ENCODE data around the gene MMEL1.
"Not testable (repeated sequence)": the region's sequence is repeated elsewhere in the genome, so short reads cannot be mapped to it uniquely, and the experiment has no call there.

MMEL1 gene

DNA sequence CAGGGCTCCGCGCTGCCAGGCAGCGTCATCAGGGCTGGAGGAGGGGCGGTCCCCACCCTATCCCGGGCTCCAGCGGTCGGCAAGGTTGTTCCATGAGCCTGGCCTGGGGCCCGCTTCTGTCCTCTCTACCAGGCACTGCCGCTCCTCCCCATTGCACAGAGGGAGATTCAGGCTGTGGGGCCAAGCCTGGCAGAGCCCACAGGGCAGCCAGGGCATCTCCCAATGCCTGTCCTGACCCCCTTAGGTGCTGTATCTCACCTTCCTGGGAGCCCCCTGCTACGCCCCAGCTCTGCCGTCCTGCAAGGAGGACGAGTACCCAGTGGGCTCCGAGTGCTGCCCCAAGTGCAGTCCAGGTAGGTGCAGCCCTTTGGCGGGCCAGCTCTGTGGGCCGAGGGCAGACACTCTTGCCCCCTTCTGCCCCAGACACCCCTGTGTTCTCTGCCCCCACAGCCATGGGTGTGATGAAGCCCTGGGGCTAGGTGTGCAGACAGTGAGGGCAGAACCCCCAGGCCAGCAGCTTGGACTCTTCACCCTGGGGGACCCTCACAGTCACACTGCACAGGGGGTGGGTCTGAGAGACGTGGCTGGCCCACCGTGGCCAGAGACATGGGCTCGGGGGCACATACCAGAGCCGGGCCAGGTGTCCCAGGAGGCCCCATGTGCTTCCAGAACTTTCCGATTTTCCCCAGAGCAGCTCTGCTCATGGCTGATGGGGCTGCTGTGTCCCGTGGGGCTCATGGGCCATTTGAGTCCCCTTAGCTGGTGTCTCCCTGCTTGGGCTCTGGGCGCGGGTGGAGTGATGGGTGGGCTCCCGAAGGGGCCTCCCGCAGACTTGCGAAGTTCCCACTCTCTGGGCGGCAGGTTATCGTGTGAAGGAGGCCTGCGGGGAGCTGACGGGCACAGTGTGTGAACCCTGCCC is 75.1 kb downstream of the MMEL1 start:
- DNase-seq (ENCODE audit: low read depth) = no peak

DNA sequence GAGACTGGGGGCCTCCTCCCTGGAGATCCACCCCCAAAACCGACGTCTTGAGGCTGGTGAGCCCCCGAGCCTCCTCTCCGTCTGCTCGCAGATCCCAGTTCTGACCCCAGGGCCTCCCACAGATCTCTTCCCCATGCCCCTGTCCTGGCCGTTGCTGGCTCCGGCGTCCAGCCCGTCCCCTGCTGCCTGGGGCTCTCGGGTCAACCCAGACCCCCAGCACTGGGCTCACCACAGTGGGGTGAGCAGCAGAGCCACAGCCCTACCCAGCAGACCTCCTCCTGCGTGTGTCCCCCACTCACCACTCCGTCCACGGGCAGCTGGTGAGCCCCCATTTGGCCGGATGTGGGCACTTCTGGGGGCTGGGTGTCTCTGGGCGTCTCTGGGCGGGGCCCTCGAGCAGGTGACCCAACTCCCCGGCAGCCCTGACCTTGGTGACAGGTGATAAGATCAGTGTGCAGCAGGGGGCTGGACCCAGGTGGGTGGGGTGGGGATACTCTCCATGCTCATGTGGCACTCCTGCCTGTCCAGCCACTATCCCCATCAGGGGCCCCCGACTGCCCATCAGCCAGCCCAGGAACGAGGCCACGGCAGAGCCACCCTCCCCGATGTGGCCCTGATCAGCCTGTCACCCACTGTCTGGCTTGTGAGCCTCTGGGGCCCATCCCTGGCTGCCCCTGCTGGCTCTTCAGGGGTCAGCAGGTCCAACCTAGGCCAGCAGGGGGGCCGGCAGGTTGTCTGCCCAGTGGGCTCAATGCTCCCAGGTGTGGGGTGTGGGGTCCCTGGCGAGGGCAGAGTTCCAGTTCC is 75.9 kb downstream of the MMEL1 start:
- DNase-seq (ENCODE audit: low read depth) = no peak

DNA sequence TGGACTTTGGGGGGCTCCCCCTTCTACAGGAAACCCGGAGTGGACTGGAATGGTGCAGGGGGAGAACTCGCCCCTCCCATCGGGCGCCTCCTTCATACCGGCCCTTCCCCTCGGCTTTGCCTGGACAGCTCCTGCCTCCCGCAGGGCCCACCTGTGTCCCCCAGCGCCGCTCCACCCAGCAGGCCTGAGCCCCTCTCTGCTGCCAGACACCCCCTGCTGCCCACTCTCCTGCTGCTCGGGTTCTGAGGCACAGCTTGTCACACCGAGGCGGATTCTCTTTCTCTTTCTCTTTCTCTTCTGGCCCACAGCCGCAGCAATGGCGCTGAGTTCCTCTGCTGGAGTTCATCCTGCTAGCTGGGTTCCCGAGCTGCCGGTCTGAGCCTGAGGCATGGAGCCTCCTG is 76.5 kb downstream of the MMEL1 start, which contains the start of gene TNFRSF14:
Gene TNFRSF14 (plus strand): TSS at position 95 of the 401 bp plus-strand sequence. CDS start 294 bp downstream, at position 389.
- DNase-seq (ENCODE audit: low read depth) = peak; percentile 34

DNA sequence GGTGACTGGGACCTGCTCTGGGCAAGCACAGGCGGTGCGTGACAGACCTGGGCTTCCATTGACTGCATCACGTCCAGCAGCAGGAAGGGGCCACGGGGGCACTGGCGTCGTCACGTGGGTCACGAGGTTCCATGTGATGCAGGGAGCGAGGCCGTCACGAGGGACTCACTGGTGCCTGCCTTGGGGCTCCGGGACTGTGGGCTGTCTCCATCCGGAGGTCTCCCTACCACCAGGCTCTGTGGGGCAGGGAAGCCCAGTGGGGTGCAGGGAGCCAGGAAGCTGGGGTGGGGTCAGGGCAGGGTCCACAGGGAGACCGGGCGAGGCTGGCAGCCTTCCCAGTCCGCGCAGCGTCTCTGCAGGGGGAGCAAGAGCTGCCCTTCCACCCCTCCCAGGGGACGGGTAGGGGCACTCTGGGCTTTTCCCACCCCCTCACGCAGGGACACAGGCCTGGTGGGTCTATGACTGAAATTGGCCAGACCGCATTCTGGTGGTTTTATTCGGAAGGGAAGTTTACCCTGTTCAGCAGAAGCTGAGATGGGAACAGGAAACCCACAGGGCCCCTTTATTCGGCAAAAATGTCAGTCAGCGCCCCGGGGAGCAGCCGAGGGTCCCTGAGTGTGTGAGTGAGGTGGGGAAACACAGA is 77.1 kb downstream of the MMEL1 start:
- DNase-seq (ENCODE audit: low read depth) = peak; percentile 13

DNA sequence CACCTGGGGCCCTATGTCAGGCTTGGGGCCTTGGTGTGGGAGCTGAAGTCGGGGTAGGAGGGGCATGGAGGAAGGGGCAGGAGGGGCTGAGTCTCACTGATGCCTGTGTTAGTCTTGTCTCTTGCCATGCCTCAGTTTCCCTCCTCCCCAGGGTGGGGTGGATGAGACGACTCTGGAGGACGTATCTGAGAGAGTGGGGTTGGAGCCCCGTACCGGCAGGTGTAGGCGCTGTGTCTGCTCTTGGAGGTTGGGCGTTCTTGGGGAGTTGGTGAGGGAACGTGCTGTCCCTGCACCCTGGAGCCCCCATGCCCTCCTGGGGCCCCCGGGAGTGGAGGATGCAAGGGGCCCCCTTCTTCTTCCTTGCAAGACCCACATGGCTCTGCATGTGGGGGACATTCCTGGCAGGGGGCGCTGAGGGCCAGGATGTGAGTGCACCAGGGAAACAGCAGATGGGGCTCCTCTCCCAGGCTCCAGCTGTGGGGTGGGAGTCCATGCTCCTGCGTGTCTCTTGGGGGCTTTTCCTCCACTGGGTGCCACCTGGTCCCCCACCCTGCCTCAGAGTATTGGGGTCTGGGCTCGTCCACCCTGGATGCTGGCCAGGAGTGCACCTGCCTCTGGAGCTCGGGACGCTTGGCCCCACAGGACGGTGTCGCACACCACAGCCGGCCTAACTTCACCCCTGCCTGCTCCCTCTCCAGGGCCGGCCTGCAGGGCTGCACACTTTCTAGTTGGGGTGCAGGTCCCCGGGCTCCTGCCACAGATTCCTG is 78.0 kb downstream of the MMEL1 start:
- DNase-seq (ENCODE audit: low read depth) = no peak

DNA sequence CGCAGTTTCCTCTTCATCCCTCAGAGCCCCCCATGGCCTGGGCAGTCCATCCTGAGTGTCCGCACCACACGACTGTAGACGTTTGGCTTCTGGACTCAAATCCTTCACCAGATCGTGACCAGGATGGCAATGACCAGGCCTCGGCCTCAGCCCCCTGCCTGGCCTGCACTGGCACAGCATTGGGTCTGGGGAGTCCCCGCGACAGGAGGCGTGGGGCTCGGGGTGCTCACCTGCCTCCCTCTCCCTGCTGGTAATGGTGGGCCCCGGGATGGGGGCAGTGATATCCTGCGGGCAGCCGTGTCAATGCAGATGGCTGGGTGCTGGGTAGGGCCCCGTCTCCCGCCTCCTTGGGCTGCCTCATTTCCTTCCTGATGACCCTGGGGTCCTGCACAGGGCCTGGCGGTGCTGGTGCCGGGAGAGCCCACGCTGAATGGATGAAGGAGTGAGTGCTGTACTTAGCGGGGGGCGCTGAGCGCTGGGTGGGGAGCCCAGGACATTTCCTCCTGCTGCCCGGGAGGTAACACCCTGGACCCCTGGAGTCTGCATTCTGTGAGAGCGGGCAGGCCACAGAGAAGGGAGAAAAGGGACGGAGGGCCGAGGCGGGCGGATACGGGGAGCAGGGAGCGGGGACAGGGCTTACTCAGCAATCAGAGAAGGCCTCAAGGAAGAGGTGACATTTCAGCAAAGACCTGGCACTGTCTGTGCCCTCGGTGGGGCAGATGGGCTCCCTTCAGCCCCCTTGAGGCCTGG is 78.8 kb downstream of the MMEL1 start:
- DNase-seq (ENCODE audit: low read depth) = no peak

DNA sequence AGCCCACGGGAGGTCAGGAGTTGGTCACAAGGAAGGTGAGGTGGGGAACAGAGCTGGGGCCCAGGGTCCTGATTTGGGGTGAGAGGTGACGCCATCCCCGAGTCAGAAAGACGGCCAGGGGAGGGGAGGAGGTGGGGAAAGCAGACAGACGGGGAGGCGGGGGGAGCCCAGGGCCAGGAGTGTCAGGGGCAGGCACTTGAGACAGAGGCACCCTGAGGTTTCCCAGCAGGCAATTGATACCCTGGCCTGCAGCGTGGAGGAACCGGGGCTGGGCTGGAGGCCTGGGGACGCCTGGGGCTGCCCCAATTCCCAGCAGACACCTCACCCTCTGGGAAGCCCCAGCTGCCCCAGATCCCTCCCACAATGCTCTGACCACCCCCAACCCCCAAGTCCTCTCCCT is 79.7 kb downstream of the MMEL1 start:
- DNase-seq (ENCODE audit: low read depth) = not testable (repeated sequence)

DNA sequence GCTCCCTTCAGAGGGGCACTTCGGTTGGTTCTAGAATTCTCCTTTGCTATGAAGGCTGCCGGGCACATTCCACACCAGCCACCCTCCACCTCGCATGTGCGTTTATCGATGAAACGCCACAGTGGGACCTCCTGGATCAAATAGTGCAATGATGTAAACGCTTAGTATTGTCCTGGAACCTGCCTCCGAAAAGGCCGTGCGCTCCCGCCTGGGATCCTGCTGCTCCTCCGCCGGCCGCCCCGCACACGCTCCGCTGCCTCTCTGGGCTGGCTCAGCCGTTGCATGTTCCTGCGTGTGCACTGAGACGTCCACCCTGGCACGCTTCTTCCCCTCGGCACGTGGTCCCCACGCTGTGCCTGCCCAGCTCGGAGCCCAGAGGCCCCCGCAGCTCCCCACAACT is 80.6 kb downstream of the MMEL1 start:
- DNase-seq (ENCODE audit: low read depth) = no peak

DNA sequence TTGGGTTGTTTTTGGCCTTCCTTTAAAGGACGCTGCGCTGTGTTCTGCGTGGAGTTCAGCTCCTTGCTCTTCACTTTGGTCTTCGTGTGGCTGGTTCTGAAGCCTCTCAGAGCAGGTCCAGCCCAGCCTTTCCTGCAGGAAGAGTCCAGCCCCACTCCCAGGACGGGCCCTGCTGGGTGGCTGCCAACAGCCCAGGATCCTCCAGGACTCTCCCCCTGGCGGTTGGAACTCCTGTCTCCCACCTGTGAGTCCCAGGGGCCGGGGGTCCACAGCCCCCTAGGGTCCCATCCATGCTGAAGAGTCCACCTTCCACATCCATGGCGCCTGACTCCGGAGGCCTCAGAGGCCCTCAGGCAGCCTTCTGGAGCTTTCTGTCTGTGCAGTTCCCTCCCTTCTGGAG is 81.3 kb downstream of the MMEL1 start:
- DNase-seq (ENCODE audit: low read depth) = not testable (repeated sequence)

DNA sequence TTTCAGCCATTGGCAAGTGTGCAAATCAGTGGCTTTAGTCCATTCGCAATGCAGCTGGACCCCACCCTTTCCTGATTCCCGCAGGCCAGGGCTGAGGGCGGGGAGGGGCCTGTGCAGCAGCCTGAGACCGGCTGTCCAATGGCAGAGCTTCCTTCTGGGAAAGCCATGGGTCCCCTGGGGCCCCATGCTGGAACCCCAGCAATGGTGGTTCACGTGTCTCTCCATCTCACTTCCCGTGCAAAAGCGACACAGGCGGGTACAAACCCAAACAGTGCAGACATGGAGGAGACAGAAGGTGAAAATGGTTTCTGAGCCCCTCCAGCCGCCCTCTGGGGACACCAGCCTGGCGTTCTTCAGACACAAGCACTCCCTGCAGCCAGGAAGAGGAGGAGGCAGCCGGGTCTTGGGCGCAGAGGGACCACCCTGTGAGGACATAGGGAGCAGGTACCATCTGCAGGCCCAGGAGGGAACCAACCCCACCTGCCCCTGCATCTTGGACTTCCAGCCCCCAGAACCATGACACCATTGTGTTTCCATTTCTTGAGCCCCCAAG is 82.4 kb downstream of the MMEL1 start:
- not testable (repeated sequence) for DNase-seq (ENCODE audit: low read depth)

DNA sequence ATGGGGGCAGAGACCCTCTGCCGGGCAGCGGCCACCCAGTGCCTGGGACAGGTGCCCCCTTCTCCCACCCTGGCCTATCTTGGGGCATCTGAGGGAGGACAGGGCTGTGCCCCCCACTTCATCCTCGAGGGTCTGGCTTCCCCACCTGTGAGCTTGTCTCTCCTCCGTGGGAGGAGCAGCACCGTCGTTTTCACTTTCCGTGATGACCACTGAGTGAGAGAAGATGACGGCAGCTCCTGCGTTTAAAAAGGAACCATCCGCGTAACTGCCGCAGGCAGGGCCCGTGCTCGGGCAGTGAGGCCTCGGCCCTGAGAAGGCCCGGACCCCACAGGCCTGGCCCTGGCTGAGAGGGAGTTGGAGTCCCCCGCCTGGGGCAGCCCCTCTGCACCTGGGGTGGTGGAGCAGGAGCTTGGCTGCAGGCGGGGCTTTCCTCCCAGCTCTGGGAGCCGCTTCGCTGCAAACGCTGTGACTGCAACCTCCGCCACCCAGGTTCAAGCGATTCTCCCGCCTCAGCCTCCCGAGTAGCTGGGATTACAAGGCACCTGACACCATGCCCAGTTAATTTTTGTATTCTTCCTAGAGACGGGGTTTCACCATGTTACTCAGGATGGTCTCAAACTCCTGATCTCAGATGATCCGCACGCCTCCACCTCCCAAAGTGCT is 83.3 kb downstream of the MMEL1 start:
- not testable (repeated sequence) for DNase-seq (ENCODE audit: low read depth)

DNA sequence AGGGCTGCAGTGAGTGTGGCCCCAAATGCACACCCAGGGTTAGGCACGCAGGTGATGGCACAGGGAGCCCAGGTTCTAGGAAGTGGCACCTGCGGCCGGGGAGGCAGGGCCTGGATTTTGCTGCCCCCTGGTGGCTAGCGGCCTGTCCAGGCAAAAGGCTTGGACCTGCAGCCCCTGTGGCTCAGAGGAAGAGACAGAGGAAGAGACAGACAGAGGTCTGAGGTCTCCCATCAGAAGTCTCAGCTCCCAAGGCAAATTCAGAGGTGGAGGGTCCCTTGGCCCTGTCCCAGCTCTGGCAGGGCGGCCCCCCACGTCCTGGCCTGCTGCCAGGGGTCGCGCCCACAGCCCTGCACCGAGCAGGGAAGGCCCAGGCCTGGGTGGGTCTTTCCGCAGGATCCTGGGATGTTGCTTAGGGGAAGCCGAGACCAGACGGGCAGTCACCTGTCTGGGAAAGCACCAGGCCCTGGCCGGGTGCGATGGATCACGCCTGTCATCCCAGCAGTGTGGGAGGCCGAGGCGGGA is 84.7 kb downstream of the MMEL1 start:
- peak; percentile 47 for DNase-seq (ENCODE audit: low read depth)

DNA sequence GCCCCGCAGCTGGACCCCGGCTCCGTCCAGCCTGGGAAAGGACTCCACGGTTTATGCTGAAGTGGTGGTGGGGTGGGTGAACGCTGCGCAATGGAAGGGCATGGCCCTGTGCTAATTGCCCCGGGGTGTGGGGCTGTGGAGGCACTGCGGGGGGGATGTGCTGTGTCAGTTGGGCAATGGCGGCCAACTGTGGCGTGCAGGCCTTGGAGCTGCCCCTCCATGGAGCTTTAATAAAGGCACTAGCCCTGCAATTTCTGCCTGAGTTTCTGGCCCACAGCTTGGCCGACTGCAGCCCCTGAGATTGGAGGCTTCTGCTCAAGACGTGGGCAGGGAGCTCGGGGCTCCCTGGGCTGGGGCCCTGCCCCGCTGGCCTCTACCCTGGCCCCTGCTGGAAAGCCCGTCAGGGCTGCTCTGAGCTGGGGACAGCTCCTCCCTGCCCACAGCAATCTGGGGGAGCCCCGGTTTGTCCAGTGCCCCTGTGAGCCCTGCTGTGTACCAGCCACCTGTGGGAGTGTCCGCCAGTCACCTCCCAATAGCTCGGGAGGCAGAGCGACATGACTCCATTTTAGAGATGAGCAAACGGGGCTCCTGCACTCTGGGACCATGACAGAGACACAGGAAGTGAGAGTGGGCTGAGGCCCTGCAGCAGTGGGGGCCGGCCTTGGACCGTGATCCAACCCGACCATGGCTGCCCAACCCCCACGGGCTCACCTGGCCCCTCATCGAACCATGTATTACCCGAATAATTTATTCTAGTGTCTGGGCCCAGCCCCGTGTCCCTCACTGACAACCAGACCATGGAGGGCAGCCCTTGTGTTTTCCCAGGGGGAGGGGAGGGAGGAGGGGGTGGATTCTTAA is 85.4 kb downstream of the MMEL1 start:
- no peak for DNase-seq (ENCODE audit: low read depth)

DNA sequence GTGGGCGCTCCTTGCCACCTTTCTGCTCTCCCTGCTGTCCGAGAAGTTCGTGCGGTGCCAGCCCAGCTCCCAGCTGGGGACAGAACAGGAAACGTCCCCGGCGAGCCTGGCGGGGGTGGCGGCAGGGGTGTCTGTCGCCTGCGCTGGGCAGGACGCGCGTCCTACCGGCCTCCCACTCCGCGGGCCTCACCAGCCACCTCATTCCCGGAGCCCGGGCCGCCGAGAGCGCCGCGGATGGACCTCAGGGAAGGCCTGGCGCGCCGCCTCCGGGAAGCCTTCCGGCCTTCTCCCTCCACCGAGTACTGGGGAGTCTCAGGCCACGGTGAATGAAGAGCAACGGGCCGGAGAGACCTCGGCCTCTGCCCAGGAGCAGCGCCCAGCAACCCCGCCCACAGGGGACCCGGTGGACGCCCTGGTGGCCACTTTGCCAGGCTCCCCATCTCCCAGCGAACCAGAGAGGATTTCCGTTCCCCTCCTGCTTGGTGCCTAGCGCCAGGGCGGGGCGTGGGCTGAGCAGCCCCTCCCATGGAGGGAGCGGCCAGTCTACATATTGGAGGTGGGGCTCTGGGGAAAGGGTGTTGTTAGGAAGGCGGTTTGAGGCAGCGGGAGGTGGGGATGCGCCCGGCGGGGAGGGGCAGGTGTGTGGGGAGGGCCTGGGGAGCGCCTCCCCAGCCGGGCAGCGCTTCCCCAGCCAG is 86.2 kb downstream of the MMEL1 start:
- DNase-seq (ENCODE audit: low read depth) = peak; percentile 50

DNA sequence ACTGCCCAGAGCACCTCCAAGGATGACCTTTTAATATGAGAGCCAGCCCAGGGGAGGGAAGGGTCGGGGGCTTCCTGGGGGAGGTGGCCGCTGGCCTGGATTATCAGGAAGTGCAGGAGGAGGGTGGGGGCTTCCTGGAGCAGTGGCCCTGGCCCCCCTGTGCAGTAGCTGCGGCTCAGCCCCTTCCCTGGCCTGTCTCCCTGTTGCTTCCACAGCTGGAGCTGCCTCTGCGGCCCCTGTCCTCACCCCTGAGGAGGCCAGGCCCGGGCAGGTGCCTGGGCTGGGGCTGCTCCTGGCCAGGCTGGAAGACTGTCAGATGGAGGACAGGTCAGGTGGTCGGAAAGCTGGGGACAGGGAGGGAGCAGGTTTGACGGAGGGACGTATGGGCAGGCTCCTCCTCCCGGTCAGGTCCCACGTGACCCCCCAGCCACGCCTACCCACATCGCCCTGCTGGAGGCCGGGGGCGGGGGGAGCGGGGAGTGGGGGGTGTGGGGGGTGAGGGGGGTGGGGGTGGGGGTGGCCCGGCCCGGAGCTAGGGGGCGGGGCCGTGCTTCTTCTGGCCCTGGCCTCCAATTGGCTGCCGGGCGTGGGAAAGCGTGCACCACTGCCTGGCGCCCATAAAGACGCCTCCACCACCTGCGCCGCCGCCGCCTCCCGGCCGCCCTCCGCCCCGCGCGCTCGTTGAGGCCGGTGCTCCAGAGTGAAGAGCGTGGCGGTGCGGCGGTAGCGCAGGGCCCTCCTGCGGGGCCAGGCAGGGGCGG is 86.9 kb downstream of the MMEL1 start:
- peak; percentile 32 for DNase-seq (ENCODE audit: low read depth)

DNA sequence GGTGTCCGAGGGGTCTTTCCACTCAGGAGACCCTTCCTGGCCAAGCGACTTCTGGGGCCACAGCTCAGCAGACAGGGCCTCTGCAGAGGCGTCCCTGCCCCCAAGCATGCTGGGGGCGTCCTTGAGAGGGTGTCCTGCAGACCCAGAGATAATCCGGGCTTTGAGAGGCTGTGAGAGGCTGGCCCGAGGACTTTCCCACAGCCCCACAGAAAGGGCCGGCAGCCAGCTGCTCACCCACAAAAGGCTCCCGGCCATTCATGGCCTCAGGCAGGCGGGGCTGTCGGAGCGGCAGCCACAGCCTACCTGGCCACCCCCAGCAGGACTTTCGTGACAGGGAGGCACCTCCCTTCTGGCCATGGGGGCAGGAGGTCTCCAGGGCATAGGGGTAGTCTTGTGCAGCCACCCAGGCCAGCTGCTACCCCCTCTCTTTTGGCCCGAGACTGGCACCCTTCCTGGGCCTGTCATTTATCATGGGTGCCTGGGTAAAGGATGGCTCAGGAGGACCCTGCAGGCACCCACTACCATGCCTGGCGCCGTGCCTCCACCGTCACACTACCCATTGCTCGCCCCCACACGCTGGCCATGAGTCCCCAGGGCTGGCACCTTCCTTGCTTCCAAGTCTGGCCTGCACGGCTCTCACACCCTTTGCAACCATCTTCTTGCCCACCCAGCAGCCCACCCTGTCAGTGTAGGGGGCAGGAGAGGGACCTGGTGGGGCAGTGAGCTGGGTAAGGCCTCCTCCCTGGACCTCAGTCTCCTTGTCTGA is 87.8 kb downstream of the MMEL1 start:
- no peak for DNase-seq (ENCODE audit: low read depth)

Data from GM04504 (cell line).